OCI-LY3 (cell line): ENCODE results near the gene CLRN3.

Source experiments
- CTCF ChIP-seq: fragments of 200-600, 300-600 bp; sonication (generic); IDR thresholded peaks from 2 replicates; pipeline ENCODE4 v1.5.1; 2014; ENCODE audit warnings: antibody characterized with exemption, low read length, low read depth
- EZH2phosphoT487 ChIP-seq: fragments of 200-600 bp; shearing (Covaris generic); IDR thresholded peaks from 2 replicates; pipeline ENCODE4 v1.6.1; 2018; ENCODE audit warnings: antibody characterized with exemption, mixed run types, low read depth

- TF ChIP-seq CTCF: no peak
- no peak for TF ChIP-seq EZH2phosphoT487
Observed at GRCh38 chr10:127889605-127890195, 3.0 kb downstream of the CLRN3 start.
